Raji (cell line): Measurements from ENCODE around the gene PLCD4.
A peak's percentile ranks its signal among the peaks of the same experiment; 100 is the strongest.

Experiments used
- POLR2A ChIP-seq: IDR thresholded peaks from 2 replicates; pipeline ENCODE4 v1.6.1; 2011; ENCODE audit warnings: low read depth, low read length, control low read depth; ENCODE audit not compliant: insufficient read depth

Gene PLCD4

GRCh38 chr2:218671654-218672566 lies 64.2 kb downstream of the PLCD4 start, which contains the start of the genes RNF25 and STK36:
RNF25 (minus strand) TSS chr2:218672002; CDS start chr2:218671970, 32 bp downstream.
STK36 (plus strand) TSS chr2:218672086; CDS start chr2:218672830, 744 bp downstream.
- peak; percentile 82 for TF ChIP-seq POLR2A

- no peak for TF ChIP-seq POLR2A
Measured at GRCh38 chr2:218679119-218679518, 71.4 kb downstream of the PLCD4 start.

GRCh38 chr2:218680061-218680460 lies 72.4 kb downstream of the PLCD4 start:
- TF ChIP-seq POLR2A = no peak
